ENCODE data around the gene KRT15. TPM values are rescaled to one million over a fixed set of nuclear protein-coding genes. Genes with fewer than 3 reads are reported as not detected.

KRT15 gene
- total RNA-seq, 2 donors from 2014 or later, result not detected

DNA sequence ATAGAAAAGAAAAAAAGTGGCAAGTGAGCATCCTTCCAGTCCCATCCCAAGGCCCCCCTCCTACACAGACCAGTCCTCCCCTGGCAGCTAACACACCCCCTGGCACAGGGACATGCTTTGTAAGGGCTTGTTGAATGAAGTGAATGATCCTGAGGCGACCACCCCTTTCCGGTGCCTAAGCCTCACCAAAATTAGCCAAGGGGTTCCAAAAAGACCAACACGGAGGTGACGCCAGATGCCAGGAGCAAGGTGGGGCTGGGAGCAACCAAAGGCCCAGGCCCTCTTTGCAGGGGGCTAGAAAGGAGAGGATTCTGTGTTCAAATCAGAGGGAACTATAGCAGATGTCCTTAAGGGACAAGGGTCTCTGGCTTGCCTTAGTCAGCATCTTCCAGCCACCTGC lies 43.3 kb downstream of the KRT15 start:
- Mint-ChIP-seq H3K36me3 (ENCODE audit: low read depth) (no peaks in the 10 kb centered on the region), H3K4me1 (no peaks in the 10 kb centered on the region), H3K4me3 (no peak overlapping the region), H3K27me3 (no peaks in the 10 kb centered on the region), H3K9me3 (no peaks in the 10 kb centered on the region), H3K27ac (no peak overlapping the region)
- ATAC-seq (replicated peaks), result no peak

GRCh38 chr17:41474863-41475262 lies 43.8 kb downstream of the KRT15 start:
- H3K36me3 Mint-ChIP-seq (ENCODE audit: low read depth), result no peaks in the 10 kb centered on the region
- H3K4me3 Mint-ChIP-seq, result no peak overlapping the region
- H3K9me3 Mint-ChIP-seq, result no peaks in the 10 kb centered on the region
- ATAC-seq (replicated peaks), result no peak
- H3K27me3 Mint-ChIP-seq, result no peaks in the 10 kb centered on the region
- no peak overlapping the region for H3K27ac Mint-ChIP-seq
- no peaks in the 10 kb centered on the region for H3K4me1 Mint-ChIP-seq

DNA sequence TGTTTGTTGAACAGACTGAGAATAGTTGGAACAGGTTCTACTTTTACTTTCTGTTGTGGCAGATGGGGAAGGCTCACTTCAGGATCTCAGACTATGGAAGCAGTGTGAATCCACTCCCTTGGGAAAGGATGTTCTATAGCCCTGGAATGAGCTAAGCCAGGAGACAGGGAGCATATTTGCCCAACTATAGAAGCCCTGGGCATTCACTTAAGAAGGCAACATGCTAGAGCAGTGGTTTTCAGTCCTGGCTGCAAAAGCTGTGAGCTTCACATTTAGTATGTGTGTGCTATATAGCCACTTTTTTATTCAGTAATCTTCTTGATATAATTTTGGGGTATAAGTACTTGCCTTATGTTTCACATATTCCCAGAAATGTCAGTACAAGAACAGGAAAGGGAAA lies 50.3 kb downstream of the KRT15 start:
- no peaks in the 10 kb centered on the region for H3K27me3 Mint-ChIP-seq
- peaks cover 4% of the 10 kb centered on the region for H3K9me3 Mint-ChIP-seq
- no peak overlapping the region for H3K27ac Mint-ChIP-seq
- no peak for ATAC-seq (replicated peaks)
- no peak overlapping the region for H3K4me3 Mint-ChIP-seq
- no peaks in the 10 kb centered on the region for H3K36me3 Mint-ChIP-seq (ENCODE audit: low read depth)
- no peaks in the 10 kb centered on the region for H3K4me1 Mint-ChIP-seq

DNA sequence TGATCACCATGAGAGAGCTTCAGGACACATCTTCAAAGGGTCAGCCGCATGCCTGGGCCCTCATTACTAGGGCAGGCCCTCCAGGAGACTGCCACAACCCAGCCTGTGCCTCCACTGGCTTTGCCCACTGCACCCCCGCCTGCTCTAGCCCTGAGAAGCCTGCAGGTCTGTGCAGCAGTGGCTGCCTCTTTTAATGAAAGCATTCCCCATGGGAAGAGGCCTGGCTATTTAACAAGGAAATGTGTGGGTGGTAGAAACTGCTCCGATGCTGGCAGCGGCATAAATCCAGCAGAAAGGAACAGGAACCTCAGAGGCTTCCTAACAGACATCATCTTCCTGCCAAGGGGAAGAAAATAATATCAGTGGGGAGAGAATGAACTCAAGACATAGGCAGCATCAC lies 51.1 kb downstream of the KRT15 start:
- Mint-ChIP-seq H3K36me3 (ENCODE audit: low read depth) (no peaks in the 10 kb centered on the region), H3K27me3 (no peaks in the 10 kb centered on the region), H3K4me3 (no peak overlapping the region), H3K4me1 (no peaks in the 10 kb centered on the region), H3K27ac (no peak overlapping the region), H3K9me3 (peaks cover 4% of the 10 kb centered on the region)
- no peak for ATAC-seq (replicated peaks)

DNA sequence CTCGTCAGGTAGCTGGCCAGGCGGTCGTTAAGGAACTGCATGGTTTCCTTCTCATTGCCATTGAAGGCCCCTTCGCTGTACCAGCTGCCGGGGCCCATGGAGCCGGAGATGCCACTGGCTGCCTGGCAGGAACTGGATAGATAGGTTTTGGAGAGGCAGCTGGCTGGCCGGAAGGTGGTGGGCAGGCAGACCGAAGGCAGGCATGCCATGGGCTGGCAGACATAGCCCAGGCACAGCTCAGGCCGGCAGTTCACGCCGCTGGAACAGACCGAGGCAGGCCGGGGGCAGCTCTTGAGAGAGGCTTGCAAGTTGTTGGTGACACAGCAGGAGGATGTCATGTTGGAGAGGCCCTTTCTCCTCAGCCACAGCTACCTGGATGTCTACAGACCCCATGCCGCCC lies 51.7 kb downstream of the KRT15 start, which contains the start of gene KRT32:
KRT32 (minus strand) TSS at position 399 of the 400 bp plus-strand sequence; CDS start at position 338, 61 bp downstream.
- no peak within 1 kb of the TSS for H3K27ac Mint-ChIP-seq
- H3K27me3 Mint-ChIP-seq, result no peaks in the 10 kb centered on the region
- no peaks in the 10 kb centered on the region for H3K4me1 Mint-ChIP-seq
- H3K36me3 Mint-ChIP-seq (ENCODE audit: low read depth), result no peaks in the 10 kb centered on the region
- ATAC-seq (replicated peaks), result no peak
- H3K4me3 Mint-ChIP-seq, result no peak within 1 kb of the TSS
- H3K9me3 Mint-ChIP-seq, result peaks cover 4% of the 10 kb centered on the region

- Mint-ChIP-seq H3K9me3 (peaks cover 4% of the 10 kb centered on the region), H3K27me3 (no peaks in the 10 kb centered on the region), H3K4me3 (no peak overlapping the region), H3K36me3 (ENCODE audit: low read depth) (no peaks in the 10 kb centered on the region), H3K4me1 (no peaks in the 10 kb centered on the region), H3K27ac (no peak overlapping the region)
- ATAC-seq (replicated peaks), result peak; percentile 37
These were observed 54.0 kb downstream of the KRT15 start for GRCh38 chr17:41464682-41465081.

GRCh38 chr17:41464173-41464572 lies 54.5 kb downstream of the KRT15 start:
- peaks cover 4% of the 10 kb centered on the region for H3K9me3 Mint-ChIP-seq
- H3K36me3 Mint-ChIP-seq (ENCODE audit: low read depth), result no peaks in the 10 kb centered on the region
- no peaks in the 10 kb centered on the region for H3K4me1 Mint-ChIP-seq
- no peak overlapping the region for H3K27ac Mint-ChIP-seq
- H3K4me3 Mint-ChIP-seq, result no peak overlapping the region
- no peaks in the 10 kb centered on the region for H3K27me3 Mint-ChIP-seq
- no peak for ATAC-seq (replicated peaks)

- Mint-ChIP-seq H3K36me3 (ENCODE audit: low read depth) (no peaks in the 10 kb centered on the region), H3K27ac (no peak overlapping the region), H3K4me3 (no peak overlapping the region), H3K27me3 (no peaks in the 10 kb centered on the region), H3K9me3 (peaks cover 4% of the 10 kb centered on the region), H3K4me1 (no peaks in the 10 kb centered on the region)
- ATAC-seq (replicated peaks), result no peak
These were observed 54.9 kb downstream of the KRT15 start for GRCh38 chr17:41463746-41464145.

Other genes starting within 250 kb of the KRT15 start
- not detected for gene KRTAP9-7, start 243.2 kb downstream of the KRT15 start, total RNA-seq
- gene KRTAP29-1, start 216.0 kb downstream of the KRT15 start, total RNA-seq, result not detected
- gene KRTAP16-1, start 209.6 kb downstream of the KRT15 start, total RNA-seq, result under 1 TPM; 0.15 to 0.26 TPM
- not detected for gene KRTAP17-1, start 203.2 kb downstream of the KRT15 start, total RNA-seq
- gene KRT33A, start 168.1 kb downstream of the KRT15 start, total RNA-seq, result not detected
- not detected for gene KRT33B, start 149.1 kb downstream of the KRT15 start, total RNA-seq
- not detected for gene KRT34, start 136.6 kb downstream of the KRT15 start, total RNA-seq
- not detected for gene KRT31, start 121.3 kb downstream of the KRT15 start, total RNA-seq
- not detected for gene KRT37, start 94.3 kb downstream of the KRT15 start, total RNA-seq
- gene KRT38, start 77.9 kb downstream of the KRT15 start, total RNA-seq, result not detected
- not detected for gene KRT32, start 51.5 kb downstream of the KRT15 start, total RNA-seq
- not detected for gene KRT35, start 37.7 kb downstream of the KRT15 start, total RNA-seq
- gene KRT36, start 29.0 kb downstream of the KRT15 start, total RNA-seq, result not detected
- gene KRT13, start 13.3 kb downstream of the KRT15 start, total RNA-seq, result not detected
- gene KRT19, start 9.4 kb upstream of the KRT15 start, total RNA-seq, result not detected
- not detected for gene KRT9, start 53.2 kb upstream of the KRT15 start, total RNA-seq
- gene KRT14, start 68.0 kb upstream of the KRT15 start, total RNA-seq, result not detected
- gene KRT16, start 93.9 kb upstream of the KRT15 start, total RNA-seq, result not detected
- gene KRT17, start 105.7 kb upstream of the KRT15 start, total RNA-seq, result 1 to 10 TPM in 1 of 2 donors, under 1 TPM in 1; 0.58 to 2.5 TPM
- gene EIF1, start 170.0 kb upstream of the KRT15 start, total RNA-seq, result 100 to 1,000 TPM; 925 to 935 TPM
- gene GAST, start 193.4 kb upstream of the KRT15 start, total RNA-seq, result not detected
- under 1 TPM; 0.13 to 0.15 TPM for gene HAP1, start 215.8 kb upstream of the KRT15 start, total RNA-seq